Cardiac fibroblast (primary cell): ENCODE data around the gene SAMD7.

Source experiments
- DNase-seq, 2 donors: peaks; one replicate each; pipeline versions ENCODE4 v3.0.0 to v3.0.0-alpha.2; 2010; ENCODE audit warnings: low read depth in 2 of 2
- H3K4me3 ChIP-seq, 2 donors: replicated peaks in 1 of 2; 1 replicate in 1 of 2; 2 replicates in 1 of 2; pipeline ENCODE4 v1.5.1; 2011; ENCODE audit warnings: low read depth in 2 of 2, low read length in 2 of 2, mild to moderate bottlenecking in 2 of 2, moderate library complexity in 1 of 2
- TF ChIP-seq, protein P1 (sequence below): IDR thresholded peaks from one replicate; pipeline ENCODE4 v1.5.1; 2011; ENCODE audit warnings: low read depth, mild to moderate bottlenecking, low read length, inconsistent platforms

The SAMD7 gene, protein sequence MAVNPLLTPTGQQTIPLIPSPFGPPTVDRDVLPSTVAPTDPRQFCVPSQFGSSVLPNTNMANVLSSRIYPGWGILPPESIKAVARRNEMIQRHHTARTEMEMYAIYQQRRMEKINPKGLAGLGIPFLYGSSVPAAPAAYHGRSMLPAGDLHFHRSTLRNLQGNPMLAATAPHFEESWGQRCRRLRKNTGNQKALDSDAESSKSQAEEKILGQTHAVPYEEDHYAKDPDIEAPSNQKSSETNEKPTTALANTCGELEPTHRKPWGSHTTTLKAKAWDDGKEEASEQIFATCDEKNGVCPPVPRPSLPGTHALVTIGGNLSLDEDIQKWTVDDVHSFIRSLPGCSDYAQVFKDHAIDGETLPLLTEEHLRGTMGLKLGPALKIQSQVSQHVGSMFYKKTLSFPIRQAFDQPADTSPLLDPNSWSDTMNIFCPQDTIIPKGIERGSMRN

DNA sequence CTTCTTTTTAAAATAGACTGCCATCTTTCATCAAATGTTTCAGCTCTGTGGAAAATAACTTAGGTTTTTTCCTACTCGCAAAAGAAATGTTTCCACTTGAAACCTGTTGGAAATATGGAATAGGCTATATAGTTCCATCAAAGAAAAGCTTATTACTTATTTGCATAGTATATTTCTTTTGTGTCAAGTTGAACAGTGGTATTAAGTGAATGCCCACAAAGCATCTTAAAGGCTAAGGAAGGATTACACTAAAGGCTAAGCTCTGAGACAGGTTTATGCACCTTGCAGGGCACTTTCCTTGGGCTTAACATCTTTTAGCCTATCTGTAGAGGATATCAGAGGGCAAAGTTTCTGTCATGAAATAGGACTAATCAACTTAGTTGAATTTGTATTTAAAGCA lies at the start of gene SAMD7:
SAMD7 (plus strand) TSS at position 301 of the 400 bp plus-strand sequence. CDS start 7,927 bp downstream, outside the sequence.
- no peak within 1 kb of the TSS for H3K4me3 ChIP-seq
- TF ChIP-seq, protein P1, sequence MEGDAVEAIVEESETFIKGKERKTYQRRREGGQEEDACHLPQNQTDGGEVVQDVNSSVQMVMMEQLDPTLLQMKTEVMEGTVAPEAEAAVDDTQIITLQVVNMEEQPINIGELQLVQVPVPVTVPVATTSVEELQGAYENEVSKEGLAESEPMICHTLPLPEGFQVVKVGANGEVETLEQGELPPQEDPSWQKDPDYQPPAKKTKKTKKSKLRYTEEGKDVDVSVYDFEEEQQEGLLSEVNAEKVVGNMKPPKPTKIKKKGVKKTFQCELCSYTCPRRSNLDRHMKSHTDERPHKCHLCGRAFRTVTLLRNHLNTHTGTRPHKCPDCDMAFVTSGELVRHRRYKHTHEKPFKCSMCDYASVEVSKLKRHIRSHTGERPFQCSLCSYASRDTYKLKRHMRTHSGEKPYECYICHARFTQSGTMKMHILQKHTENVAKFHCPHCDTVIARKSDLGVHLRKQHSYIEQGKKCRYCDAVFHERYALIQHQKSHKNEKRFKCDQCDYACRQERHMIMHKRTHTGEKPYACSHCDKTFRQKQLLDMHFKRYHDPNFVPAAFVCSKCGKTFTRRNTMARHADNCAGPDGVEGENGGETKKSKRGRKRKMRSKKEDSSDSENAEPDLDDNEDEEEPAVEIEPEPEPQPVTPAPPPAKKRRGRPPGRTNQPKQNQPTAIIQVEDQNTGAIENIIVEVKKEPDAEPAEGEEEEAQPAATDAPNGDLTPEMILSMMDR, result no peak
- DNase-seq, result no peak

DNA sequence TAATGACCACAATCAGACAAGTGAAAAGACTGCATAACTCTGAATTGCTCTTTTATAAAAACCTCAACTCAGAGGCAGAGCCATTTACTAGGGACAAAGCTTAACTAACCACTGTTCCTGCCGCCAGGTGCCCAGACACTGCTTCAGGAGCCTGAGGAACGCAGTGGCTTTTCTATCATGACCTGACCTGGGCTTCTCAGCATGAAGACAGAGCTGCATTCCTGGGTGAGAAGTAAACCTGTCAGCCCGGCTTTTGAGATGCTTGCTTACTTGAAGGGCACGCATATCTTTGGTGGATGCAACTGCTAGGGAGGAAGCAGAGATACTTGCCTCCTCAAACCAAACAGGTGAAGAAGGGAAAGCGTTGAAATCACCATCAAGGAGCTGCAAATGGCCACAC lies 49.5 kb upstream of the SAMD7 start:
- no peak overlapping the region for H3K4me3 ChIP-seq
- TF ChIP-seq, protein P1, result no peak
- no peak for DNase-seq

- TF ChIP-seq, protein P1, result peak; percentile 90
- H3K4me3 ChIP-seq, result no peak overlapping the region
- peak; percentile 84 to 86 for DNase-seq
Observed at GRCh38 chr3:169863458-169863899, 47.9 kb upstream of the SAMD7 start.

DNA sequence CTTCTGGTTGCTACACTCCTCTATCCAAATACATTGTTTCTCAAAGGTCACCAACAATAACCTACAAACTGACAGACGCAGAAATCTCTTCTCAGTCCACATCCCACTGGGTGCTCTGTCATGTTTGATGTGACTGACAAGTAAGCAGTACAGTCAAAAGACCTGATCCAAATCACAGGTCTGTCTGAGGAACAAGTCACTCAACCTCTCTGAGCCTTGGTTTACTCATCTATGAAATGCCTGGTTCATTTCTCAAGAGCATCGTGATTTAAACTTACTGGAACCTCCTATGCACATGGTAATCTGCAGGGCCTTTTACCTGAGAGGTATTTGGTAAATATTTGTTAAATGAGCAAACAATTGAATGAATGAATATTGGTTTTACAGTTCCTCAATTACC lies 47.1 kb upstream of the SAMD7 start:
- DNase-seq, result no peak
- TF ChIP-seq, protein P1, result no peak
- H3K4me3 ChIP-seq, result no peak overlapping the region

DNA sequence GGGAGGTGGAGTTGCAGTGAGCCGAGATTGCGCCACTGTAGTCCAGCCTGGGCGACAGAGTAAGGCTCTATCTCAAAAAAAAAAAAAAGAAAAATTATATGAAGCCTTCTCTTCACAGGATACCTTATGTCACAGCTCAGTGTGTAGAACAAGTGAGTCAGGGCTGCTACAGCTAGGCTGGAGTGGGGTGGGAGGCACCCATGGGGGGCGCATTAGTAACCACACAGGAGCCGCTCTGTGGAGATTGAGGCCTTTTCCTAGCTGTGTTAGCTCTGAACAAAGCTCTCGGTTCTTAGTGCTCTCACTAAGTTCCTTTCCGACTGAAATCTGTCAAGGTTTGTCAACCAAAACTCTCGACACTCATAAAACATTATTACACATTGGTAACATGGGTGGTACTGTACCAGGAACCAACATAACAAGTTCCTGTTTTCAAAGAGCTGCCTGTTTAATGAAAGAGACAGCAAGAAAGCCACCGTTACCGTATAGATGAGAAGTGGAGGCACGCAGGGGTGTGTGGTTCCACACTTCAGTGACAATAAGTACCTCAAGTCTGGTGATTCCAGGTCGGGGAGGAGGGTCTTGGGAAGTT lies 46.1 kb upstream of the SAMD7 start:
- TF ChIP-seq, protein P1, result no peak
- no peak for DNase-seq
- H3K4me3 ChIP-seq, result no peak overlapping the region

DNA sequence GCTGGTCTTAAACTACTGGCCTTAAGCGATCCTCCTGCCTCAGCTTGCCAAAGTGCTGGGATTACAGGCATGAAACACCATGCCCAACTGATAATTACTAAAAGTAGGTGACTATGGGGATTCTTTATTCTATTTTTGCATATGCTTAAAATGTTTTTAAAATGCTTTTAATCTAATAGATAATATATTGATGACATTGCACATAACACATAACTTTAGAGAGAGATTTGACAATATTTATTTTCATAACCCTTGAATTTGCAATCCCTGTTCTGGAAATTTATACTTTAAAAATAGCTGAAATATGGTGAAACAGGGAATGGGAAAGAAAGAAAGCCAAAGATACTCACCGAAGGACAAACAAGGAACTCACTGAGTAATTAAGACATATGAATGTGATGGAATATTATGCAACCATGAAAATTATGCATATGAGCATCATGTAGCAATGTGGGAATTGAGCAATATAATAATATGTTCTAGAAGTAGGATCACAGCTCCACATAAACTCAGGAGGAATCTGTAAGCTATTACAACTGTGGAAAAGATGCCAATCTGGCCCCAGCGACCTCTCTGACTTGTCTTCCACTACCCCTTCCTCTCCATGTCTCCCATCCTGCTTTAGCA lies 43.7 kb upstream of the SAMD7 start:
- TF ChIP-seq, protein P1, result no peak

More for the DNA sequence above, 43.7 kb upstream of the SAMD7 start:
- DNase-seq, result no peak
- no peak overlapping the region for H3K4me3 ChIP-seq
